NCI-H510A treated with DMSO at 0.1 percent for 48 hours (cell line): ENCODE data around the gene RGL1.
"Not testable (repeated sequence)": the region's sequence is repeated elsewhere in the genome, so short reads cannot be mapped to it uniquely, and the experiment has no call there.

Experiments used
- DNase-seq: peaks from one replicate; lab custom pipeline; 2025; lab: John Stamatoyannopoulos, UW

The RGL1 gene

DNA sequence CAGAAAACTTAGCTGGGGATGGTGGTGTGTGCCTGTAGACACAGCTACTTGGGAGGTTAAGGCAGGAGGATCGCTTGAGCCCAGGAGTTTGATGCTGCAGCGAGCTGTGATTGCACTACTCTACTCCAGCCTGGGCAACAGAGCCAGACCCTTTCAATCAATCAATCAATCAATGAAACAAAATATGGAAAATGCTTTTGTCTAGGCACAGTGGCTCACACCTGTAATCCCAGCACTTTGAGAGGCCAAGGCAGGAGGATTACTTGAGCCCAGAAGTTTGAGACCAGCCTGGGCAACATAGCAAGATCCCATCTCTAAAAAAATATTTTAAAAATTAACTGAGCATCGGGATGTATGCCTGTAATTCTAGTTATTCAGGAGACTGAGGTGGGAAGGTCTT is 19.0 kb upstream of the RGL1 start:
- DNase-seq: not testable (repeated sequence)

DNA sequence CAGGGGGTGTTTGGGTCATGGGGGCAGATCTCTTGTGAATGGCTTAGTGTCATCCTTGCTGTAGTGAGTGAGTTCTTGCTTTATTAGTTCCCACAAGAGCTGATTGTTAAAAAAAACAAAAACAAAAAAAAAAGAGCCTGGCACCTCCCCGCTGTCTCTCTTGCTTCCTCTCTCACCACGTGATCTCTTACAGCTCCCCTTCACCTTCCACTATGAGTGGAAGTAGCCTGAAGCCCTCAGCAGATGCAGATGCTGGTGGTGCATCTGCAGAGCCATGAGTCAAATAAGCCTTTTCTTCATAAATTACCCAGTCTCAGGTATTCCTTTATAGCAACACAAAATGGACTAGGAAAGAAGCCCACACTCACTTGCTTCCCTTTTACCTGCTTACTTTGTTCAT is 17.2 kb upstream of the RGL1 start:
- no peak for DNase-seq

DNA sequence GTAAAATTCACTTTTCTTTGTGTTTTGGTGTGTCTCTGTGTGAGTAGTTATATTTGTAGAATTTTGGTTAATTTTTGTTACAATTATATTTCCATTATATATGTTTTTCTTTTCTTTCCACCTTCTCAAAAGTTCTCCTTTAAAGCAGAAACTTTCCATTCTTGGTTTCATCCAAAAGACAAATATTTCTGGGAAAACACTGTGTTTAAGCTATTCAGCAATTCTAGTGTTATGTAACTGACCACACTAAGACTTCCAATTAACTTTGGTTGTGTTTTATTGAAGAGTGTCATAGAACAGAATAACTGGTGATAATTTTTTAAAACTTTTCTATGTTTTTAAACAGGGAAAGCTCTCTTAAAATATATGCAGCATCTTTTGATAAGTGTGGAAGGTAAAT is 13.6 kb upstream of the RGL1 start:
- DNase-seq: no peak

DNA sequence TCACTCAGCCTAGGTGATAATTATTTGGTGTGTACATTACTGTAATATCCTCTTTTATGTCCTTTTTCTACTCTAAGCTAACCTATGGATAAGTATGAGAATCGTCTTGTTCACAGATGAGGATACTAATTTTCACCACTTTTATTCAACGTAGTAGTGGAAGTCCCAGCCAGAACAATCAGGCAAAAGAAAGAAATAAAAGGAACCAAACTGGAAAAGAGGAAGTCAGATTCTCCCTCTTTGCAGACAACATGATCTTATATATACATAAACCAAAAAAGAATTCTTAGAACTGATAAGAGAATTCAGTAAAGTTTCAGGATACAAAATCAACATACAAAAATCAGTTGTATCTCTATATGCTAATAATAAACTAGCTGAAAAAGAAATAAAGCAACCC is 12.6 kb upstream of the RGL1 start:
- no peak for DNase-seq

DNA sequence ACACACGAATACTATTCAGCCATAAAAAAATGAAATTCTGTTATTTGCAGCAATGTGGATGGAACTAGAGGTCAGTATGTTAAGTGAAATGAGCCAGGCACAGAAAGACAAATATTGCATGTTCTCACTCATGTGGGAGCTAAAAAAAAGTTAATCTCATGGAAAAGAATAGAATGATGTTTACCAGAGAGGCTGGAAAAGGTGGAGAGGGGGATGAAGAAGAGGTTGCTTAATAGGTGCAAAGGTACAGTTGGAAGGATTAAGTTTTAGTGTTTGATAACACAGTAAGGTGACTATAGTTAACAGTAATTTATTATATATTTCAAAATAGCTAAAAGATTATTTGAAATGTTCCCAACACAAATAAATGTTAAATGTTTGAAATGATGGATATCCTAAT is 10.8 kb upstream of the RGL1 start:
- DNase-seq: no peak

DNA sequence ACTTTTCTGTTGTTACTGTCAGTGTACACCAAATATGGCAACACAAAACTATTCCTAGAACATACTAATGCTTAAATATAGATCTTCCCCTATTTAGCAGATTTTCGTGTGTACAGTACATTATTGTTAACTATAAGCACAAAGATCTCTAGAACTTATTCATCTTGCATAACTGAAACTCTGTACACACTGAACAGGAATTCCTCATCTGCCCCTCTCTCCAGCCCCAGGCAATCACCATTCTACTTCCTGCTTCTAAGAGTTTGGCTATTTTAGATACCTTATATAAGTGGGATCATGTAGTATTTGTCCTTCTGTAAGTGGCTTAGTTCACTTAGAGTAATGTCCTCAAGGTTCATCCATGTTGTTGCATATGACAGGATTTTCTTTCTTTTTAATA is 4.5 kb upstream of the RGL1 start:
- no peak for DNase-seq

DNA sequence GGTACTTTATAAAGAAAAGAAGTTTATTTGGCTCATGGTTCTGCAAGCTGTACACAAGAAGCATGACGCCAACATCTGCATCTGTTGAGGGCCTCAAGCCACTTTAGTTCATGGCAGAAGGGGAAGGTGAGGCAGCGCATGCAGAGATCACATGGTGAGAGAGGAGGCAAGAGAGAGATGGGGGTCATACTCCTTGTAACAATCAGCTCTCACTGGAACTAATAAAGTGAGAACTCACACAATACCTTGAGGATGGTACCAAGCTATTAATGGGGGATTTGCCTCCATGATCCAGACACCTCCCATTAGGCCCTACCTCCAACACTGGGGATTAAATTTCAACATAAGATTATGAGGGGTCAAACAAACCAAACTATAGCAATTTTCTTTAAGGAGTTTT is 3.3 kb upstream of the RGL1 start:
- DNase-seq: no peak

DNA sequence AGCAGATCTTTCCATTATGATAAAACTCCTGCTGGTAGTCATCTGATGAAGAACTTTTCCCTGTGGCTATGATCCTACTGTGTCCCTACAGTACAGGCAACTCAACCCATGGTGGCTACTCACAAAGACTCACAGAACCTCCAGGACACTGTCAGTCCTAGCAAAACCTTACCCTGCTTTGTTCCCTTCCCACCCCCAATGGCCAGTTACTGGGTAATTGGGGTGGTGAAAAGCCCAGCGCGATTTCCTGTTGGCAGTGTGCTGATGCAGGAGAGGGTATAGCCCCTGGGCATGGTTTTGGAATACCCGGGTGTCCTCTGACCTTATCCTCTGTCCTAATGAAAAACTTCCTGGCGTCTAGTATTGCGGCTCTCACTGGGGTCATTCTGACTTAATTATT is 533 bp upstream of the RGL1 start:
- no peak for DNase-seq

DNA sequence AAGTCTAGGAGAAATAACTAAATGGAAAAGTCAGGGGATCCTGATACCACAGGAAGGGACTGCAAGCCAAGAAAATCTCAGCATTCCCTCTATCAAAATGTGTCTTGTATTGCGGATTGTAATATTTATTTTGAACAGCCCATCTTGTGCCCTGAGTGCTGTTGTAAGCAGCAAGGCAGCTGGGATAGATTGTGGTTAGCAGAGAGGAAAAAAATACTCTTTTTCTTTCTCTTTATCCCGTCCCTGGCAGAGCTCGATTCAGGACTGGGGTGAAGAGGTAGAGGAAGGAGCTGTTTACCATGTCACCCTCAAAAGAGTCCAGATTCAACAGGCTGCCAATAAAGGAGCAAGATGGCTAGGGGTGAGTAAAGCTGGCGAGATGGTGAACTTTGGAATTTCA is 1.2 kb downstream of the RGL1 start:
- no peak for DNase-seq

DNA sequence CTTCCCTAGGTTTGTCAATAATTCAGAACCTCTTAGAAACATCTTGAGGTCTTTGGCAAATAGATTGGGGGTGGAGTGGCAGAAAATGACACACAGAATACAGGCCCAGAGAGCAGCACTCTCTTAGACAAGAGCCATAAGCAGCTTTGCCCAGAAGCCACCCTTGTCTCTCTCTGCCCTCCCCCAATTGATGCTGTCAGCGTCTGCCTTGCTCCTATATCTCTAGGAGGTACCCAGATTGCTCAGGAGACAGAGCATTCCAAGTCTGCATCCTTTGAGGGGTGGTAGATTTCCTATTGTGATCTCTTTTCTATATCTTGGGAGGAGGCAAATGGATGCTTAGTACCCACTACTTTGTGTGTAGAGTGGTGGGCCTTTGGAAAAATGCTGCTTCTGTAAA is 1.8 kb downstream of the RGL1 start:
- no peak for DNase-seq

DNA sequence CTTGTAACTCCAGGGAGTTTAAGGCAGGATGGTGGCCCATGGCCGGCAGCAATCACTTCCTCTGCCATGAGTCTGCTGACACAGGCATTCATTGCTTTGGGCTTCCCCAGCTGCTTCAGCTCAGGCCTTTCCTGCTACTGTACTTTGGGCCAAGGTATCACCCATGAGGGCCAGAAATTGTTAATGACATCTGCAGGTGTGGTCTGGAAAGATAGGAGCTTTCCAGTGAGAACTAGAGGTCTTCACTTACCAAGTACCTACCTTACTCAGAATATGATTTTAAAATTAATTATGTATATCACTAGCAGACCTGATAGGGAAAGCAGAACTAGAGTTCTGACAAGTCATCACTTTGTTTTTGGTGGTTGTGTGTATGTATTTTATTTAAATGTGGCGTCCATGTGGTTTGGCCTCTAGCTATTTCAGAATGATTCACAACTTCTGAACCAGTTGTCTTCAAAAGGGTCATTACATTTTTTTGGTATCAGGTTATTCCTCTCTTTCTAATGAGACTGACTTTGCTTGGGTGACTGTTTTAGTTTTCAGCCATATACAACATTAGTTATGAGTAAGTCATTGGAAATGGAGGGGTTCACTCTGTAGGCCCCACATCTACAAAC is 2.7 kb downstream of the RGL1 start:
- DNase-seq: no peak

DNA sequence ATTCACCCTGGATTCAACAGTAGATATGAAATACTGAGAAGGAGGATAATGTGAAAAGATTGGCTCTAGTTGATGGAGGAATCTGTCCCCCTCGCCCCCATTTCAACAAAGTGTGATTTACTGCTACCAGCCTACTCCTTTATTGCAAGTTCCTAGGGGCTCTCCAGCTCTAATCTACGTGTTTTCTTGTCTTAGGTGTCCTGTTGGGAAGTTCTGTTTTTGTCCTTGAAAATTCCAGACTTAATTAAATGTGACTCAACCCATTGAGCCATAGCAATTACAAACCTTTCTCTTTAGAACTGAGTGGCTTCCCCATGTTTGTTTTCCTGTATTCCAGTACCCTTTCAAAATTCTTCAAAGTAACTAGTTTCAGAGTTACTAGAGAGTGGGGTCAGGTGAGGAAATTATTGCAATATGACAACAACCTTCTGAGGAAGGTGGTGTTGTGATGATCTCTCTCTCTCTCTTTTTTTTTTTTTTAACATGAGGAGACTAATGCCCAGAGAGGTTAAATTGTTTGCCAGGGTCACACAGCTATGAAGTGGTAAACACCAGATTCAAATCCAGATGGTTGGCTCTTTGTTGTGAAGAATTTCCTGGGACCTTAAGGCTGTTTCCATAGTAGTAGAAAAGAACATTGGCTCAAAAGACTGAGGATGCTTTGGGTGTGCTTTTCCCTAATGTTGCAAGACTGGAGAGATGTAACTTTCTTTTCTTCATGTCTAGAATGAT is 3.5 kb downstream of the RGL1 start:
- no peak for DNase-seq

DNA sequence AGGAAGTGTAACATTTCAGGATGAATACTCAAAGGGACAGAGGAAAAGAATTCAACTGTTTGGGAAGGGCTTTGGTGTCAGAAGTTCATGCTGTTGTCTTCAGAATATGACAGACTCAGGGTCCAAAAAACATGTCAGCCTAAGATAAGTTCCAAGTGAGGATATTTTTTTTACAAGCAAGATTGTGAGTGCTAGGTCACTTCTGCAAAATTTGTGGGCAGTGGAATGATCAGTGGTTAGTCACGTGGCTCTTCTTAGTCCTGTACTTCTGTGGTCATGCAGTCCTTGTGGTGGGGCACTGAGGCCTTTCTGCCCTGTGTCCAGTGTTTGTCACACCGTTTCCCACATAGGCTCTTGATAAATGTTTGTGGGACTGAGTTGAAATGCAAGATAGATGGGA is 5.2 kb downstream of the RGL1 start:
- DNase-seq: no peak

DNA sequence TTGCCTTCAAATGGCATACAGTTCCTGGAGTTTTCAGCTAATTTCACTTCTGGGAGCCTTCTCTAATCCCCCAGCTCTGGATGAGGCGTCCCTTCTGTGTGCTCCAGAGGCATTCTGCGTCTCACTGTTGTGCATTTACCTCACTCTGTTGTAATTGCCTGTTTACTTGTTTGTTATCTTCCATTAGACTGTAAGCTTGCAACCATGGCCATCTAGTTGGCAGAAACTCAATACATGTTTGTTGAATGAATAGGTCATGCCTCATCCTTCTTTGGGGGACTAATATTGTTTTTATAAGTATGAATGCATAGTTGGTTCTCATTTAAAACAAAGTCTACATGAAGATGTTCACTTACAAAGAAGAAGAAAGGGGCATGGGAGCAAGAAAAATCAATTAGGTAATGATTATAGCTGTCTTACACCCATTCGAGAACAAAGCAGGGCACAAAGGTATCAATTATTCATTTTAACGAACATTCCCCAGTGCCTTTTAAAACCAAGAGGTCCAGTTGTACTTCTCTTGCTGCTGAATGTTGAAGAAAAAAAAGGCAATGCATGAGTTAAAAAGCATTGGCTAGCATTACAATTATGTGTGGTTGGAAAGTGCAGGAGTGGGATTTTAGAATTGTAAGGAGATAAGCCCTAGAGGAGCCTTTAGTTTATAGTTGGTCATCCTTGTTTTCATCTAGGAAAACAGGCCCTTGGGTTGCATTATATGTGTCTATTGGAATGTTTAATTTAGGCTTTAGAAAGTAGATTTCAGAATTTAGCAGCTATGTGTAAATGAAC is 6.0 kb downstream of the RGL1 start:
- no peak for DNase-seq

DNA sequence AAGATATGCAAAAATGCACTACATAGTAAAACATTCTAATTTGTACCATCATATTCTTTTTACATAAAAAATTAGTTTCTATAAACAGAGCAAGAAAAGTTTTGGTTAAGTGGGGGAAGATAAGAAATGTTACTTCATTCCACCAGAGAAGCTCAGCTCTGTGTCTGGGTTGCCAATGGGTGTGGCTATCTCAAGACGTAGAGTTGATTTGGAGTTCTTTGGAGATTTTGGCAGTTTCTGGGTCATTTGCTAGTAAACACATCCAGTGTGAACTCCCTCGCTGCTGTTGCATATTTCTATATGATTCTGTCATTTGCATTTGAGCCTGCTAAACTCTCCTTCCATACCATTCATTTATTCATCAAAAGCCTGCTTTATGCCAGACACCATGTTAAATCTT is 7.2 kb downstream of the RGL1 start:
- DNase-seq: no peak

DNA sequence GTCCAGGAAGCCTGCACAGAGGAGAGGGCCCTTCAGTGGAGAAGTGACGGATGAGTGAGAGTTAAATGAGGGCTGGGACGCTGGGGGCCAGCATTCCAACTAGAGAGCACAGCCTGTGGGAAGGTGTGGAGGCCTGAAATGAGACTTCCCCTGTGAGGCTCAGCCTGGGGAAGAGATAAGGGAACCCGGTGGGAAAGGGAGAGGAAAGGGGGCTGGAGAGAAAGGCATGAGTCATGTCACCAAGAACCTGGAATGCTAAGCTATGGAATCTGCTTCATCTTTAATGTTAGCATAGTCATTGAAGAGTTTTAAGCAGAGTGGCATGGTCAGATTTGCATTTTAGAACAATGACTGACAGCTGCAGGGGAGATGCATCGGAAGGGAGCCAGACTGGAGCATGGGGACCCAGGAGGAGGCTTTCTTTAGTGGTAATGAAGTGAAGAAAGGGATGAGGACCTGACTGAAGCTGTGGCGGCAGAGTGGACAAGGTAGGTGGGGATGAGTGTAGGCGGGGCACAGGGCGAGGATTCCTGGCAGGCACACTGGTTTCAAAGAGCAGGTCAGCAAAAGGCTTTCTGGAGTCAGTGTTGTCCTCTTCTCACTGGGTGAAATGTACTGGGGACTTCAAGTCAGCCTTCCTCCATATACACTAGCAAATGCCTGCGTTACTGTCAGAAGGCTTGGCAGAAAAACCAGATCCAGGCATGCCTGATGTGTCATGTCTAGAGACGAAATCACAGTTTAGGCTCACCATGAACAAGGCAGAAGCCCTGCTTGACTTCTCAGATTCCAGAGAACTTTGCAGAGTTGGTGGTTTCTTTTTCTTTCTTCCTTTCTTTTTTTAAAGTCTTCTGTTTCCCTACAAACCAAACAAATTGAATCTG is 8.0 kb downstream of the RGL1 start:
- DNase-seq: no peak

DNA sequence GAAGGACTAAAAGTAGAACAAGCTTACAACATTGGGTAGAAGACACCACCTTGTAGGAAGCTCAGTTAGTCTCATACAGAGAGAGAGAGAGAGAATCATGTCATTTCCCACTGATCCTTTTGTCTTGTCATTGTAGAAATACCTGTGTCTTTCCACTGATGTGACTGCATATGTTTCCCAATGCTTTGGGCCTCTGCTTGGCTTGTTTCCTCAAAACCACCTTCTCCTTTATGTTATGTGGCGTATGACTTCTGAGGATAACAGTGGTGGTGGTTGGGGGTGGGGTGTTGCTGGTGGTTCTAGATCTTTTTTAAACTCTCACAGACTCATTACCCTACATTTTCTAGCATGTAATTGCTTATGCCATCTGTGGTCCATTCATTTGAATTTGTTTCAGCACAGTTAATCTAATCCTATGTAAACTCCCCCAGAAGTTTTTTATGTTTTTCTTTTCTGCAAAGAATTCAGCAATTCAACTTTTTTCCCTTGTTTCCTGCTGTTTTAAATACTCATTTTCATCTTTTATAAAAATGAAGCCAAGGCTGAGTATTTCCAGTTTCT is 9.3 kb downstream of the RGL1 start:
- DNase-seq: no peak

DNA sequence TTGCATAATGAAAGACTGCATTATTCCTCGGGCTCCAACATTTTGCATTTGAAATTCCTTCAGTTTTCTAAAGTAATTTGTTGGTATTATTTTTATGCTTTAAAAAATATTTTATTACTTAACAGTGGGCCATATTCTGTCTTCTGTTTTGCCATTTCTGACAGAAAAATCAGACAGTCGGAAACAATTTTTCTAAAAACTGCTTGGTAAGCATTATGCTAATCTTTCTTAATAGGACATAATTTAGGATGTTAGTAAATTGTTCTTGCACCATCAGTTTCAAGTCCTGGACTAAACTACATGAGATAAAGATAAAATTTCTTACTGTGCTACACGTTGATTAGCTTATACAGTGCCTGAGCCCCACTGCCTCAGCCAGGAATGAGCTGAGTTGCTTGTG is 11.2 kb downstream of the RGL1 start:
- DNase-seq: no peak

DNA sequence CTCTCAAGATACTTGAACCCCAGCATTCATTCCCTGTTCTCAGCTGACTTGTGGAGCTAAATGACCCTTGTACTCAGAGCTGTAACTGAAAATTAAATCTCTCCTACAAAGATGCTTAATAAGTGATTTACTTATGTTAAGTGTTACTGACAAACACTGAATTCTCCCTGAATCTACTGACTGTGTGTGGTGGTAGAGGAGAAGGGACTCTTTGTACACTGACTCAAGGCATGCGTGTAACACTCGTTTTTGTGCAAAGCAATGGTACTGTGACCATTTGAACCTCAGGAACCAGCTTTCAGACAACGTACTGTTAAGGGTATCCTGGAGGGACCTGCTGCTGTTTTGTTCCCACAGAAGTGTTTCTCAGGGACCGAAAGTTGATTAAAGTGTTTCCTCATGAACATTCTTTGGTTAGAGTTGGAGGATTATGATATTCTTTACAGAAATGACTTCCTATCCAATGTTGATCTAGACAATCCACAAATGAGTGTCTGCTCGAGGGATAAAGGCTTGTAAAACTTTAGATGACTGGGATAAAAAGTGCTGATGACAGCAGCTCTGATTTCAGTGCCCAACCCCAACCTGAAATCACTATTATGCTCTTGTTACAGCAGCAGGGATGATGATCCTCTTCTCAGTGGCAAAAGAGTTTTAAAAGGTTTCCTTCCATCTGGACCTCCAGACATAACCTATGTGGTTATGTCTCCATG is 12.8 kb downstream of the RGL1 start:
- no peak for DNase-seq

DNA sequence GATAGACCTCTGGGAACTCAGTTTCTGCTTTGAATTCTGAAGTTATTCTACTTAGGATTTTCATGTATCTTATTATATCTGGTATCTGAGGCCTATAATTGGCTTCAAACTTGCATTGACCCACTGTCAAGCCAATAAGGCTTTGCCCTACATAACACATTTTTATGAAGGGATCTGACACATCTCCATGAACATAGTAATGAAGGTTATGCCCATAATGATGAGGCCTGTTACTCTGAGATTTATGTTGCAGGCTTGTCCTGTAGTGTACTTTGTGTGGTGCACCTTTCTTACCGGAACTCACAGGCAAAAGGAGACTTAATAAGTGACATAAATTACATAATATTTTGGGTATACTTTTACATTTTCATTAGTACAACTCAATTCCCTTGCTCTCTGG is 14.1 kb downstream of the RGL1 start:
- no peak for DNase-seq

DNA sequence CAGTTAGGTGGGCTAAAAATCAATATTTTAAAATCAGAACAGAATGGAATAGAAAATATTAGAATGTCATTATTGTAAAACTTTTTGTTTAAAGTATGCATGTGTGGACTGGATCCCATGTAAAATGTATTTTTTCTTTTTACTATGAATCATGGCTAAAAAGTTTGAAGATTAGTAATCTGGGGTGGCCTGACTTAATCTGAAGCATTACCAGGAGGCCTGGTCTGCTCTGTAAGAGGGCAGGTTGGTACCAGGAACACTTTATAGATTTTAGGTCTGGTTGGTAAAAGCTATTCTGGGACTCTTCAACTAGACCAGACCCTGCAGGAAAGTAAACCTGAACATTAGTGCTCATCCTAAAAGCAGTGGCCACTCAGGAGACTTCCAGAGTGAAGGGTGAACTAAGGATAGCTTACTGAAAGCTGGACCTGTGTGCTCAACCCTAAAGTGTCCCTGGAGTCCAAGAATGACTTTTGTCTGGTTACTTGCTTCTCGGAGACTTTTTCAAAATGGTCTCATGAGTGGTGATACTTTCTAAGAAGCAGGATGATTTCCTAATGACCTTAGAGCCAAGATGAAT is 16.5 kb downstream of the RGL1 start:
- DNase-seq: no peak
